ENCODE data around the gene PDPN.

Gene PDPN

GRCh38 chr1:13628218-13628617 is 44.6 kb downstream of the PDPN start:
- Histone ChIP-seq H3K27ac (replicated peaks; ENCODE audit: low read length) (no peak overlapping the region), H2AFZ (ENCODE audit: low read length) (no peak overlapping the region), H3K9ac (ENCODE audit: low read depth, low read length, poor library complexity) (no peak overlapping the region), H3K4me1 (ENCODE audit: control insufficient read depth in 2 of 2, insufficient read depth in 1 of 2, low read depth in 1 of 2, low read length in 2 of 2) (peaks cover 2 to 4% of the 10 kb centered on the region in 2 donors), H3K4me2 (ENCODE audit: insufficient read depth, low read length, poor library complexity, severe bottlenecking) (no peak overlapping the region), H2BK15ac (ENCODE audit: low read length) (no peak overlapping the region), H3K23ac (ENCODE audit: low read depth, low read length, poor library complexity) (no peak overlapping the region), H3K27me3 (ENCODE audit: control insufficient read depth in 3 of 3, insufficient read depth in 3 of 3, low read depth in 1 of 3, low read length in 3 of 3) (no peaks in the 10 kb centered on the region), H3K4ac (ENCODE audit: low read length) (no peak overlapping the region), H4K91ac (ENCODE audit: low read depth, low read length, poor library complexity) (no peak overlapping the region), H2BK12ac (ENCODE audit: low read length) (no peak overlapping the region), H4K8ac (ENCODE audit: low read depth, low read length) (no peak overlapping the region), H3K9me3 (replicated peaks in 1 of 2; ENCODE audit: control insufficient read depth in 2 of 2, insufficient read depth in 1 of 2, low read depth in 1 of 2, low read length in 2 of 2) (peaks cover 0 to 6% of the 10 kb centered on the region in 2 donors), H2BK120ac (ENCODE audit: low read depth, low read length) (no peak overlapping the region), H3K4me3 (ENCODE audit: low read length in 2 of 2) (no peak overlapping the region), H2BK5ac (ENCODE audit: low read length) (no peak overlapping the region), H3K79me1 (ENCODE audit: low read depth, low read length) (no peaks in the 10 kb centered on the region), H3K18ac (ENCODE audit: low read length) (no peak overlapping the region), H3K14ac (ENCODE audit: low read length) (no peak overlapping the region), H2AK5ac (ENCODE audit: low read depth, low read length) (no peak overlapping the region), H3K36me3 (replicated peaks in 1 of 2; ENCODE audit: control insufficient read depth in 2 of 2, insufficient read depth in 2 of 2, low read length in 2 of 2) (no peaks in the 10 kb centered on the region)
- no CpG with 5 or more reads among the region's 3 CpGs for WGBS, 2 donors (ENCODE audit: extremely low coverage in 2 of 2, insufficient read length in 2 of 2, insufficient replicate concordance in 1 of 2)
- no peak for DNase-seq (ENCODE audit: low spot score)

- H3K23ac ChIP-seq (ENCODE audit: low read depth, low read length, poor library complexity), result no peak overlapping the region
- no peak overlapping the region for H2BK12ac ChIP-seq (ENCODE audit: low read length)
- no peak overlapping the region for H3K18ac ChIP-seq (ENCODE audit: low read length)
- no peak overlapping the region for H3K27ac ChIP-seq (replicated peaks; ENCODE audit: low read length)
- no peak overlapping the region for H2AK5ac ChIP-seq (ENCODE audit: low read depth, low read length)
- H3K4ac ChIP-seq (ENCODE audit: low read length), result no peak overlapping the region
- H3K9me3 ChIP-seq (replicated peaks in 1 of 2; ENCODE audit: control insufficient read depth in 2 of 2, insufficient read depth in 1 of 2, low read depth in 1 of 2, low read length in 2 of 2), result peaks cover 0 to 6% of the 10 kb centered on the region in 2 donors
- no CpG with 5 or more reads among the region's 5 CpGs for WGBS, 2 donors (ENCODE audit: extremely low coverage in 2 of 2, insufficient read length in 2 of 2, insufficient replicate concordance in 1 of 2)
- no peak overlapping the region for H3K4me3 ChIP-seq (ENCODE audit: low read length in 2 of 2)
- no peak overlapping the region for H4K8ac ChIP-seq (ENCODE audit: low read depth, low read length)
- no peak overlapping the region for H3K14ac ChIP-seq (ENCODE audit: low read length)
- H3K36me3 ChIP-seq (replicated peaks in 1 of 2; ENCODE audit: control insufficient read depth in 2 of 2, insufficient read depth in 2 of 2, low read length in 2 of 2), result no peaks in the 10 kb centered on the region
- no peak overlapping the region for H4K91ac ChIP-seq (ENCODE audit: low read depth, low read length, poor library complexity)
- peaks cover 2 to 4% of the 10 kb centered on the region in 2 donors for H3K4me1 ChIP-seq (ENCODE audit: control insufficient read depth in 2 of 2, insufficient read depth in 1 of 2, low read depth in 1 of 2, low read length in 2 of 2)
- no peaks in the 10 kb centered on the region for H3K27me3 ChIP-seq (ENCODE audit: control insufficient read depth in 3 of 3, insufficient read depth in 3 of 3, low read depth in 1 of 3, low read length in 3 of 3)
- no peak overlapping the region for H2BK15ac ChIP-seq (ENCODE audit: low read length)
- no peak overlapping the region for H2BK120ac ChIP-seq (ENCODE audit: low read depth, low read length)
- H2BK5ac ChIP-seq (ENCODE audit: low read length), result no peak overlapping the region
- no peak overlapping the region for H3K9ac ChIP-seq (ENCODE audit: low read depth, low read length, poor library complexity)
- H2AFZ ChIP-seq (ENCODE audit: low read length), result no peak overlapping the region
- no peaks in the 10 kb centered on the region for H3K79me1 ChIP-seq (ENCODE audit: low read depth, low read length)
- no peak for DNase-seq (ENCODE audit: low spot score)
- H3K4me2 ChIP-seq (ENCODE audit: insufficient read depth, low read length, poor library complexity, severe bottlenecking), result no peak overlapping the region
Measured at GRCh38 chr1:13628711-13629110, 45.1 kb downstream of the PDPN start.

DNA sequence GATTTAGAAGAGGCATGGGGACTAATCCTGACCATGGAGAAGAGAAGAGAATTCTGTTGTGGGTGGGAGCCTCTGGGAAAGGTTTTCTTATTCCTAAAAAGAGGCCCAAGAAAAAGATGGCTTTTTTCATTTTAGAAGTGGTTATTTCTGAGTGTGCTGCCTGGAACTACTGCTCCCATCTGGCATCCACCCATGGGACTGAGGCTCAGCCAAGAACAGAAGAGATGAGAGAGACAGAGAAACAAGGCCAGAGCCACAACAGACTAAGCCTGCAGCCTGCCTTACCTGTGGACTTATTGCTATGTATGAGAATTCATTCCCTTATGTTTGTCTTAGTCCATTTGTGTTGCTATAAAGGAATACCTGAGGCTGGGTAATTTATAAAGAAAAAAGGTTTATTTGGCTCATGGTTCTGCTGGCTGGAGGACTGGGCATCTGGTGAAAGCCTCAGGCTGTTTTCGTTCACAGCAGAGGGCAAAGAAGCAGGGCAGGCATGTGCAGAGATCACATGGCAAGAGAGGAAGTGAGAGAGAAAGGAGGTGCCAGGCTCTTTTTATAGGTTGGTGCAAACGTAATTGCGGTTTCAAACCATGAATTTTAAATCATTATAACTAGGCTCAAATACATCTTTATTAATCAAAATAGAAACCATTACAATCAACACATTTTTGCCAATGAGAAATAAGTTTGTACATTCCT is 58.8 kb downstream of the PDPN start:
- no CpG with 5 or more reads among the region's 3 CpGs for WGBS, 2 donors (ENCODE audit: extremely low coverage in 2 of 2, insufficient read length in 2 of 2, insufficient replicate concordance in 1 of 2)
- Histone ChIP-seq H3K27me3 (ENCODE audit: control insufficient read depth in 3 of 3, insufficient read depth in 3 of 3, low read depth in 1 of 3, low read length in 3 of 3) (peaks cover 0 to 3% (median 0%) of the 10 kb centered on the region in 3 experiments), H2BK120ac (ENCODE audit: low read depth, low read length) (no peak overlapping the region), H3K9me3 (replicated peaks in 1 of 2; ENCODE audit: control insufficient read depth in 2 of 2, insufficient read depth in 1 of 2, low read depth in 1 of 2, low read length in 2 of 2) (peaks cover 3% of the 10 kb centered on the region in 2 donors), H3K36me3 (replicated peaks in 1 of 2; ENCODE audit: control insufficient read depth in 2 of 2, insufficient read depth in 2 of 2, low read length in 2 of 2) (no peaks in the 10 kb centered on the region), H2AK5ac (ENCODE audit: low read depth, low read length) (no peak overlapping the region), H2AFZ (ENCODE audit: low read length) (no peak overlapping the region), H2BK15ac (ENCODE audit: low read length) (no peak overlapping the region), H3K18ac (ENCODE audit: low read length) (no peak overlapping the region), H4K8ac (ENCODE audit: low read depth, low read length) (no peak overlapping the region), H3K4me2 (ENCODE audit: insufficient read depth, low read length, poor library complexity, severe bottlenecking) (no peak overlapping the region), H3K23ac (ENCODE audit: low read depth, low read length, poor library complexity) (no peak overlapping the region), H2BK12ac (ENCODE audit: low read length) (no peak overlapping the region), H3K14ac (ENCODE audit: low read length) (no peak overlapping the region), H3K4me3 (ENCODE audit: low read length in 2 of 2) (no peak overlapping the region), H3K4me1 (ENCODE audit: control insufficient read depth in 2 of 2, insufficient read depth in 1 of 2, low read depth in 1 of 2, low read length in 2 of 2) (no peaks in the 10 kb centered on the region), H3K9ac (ENCODE audit: low read depth, low read length, poor library complexity) (no peak overlapping the region), H3K79me1 (ENCODE audit: low read depth, low read length) (no peaks in the 10 kb centered on the region), H4K91ac (ENCODE audit: low read depth, low read length, poor library complexity) (no peak overlapping the region), H3K4ac (ENCODE audit: low read length) (no peak overlapping the region), H3K27ac (replicated peaks; ENCODE audit: low read length) (no peak overlapping the region), H2BK5ac (ENCODE audit: low read length) (no peak overlapping the region)
- no peak for DNase-seq (ENCODE audit: low spot score)

GRCh38 chr1:13643017-13643416 is 59.4 kb downstream of the PDPN start:
- no peak overlapping the region for H3K4me2 ChIP-seq (ENCODE audit: insufficient read depth, low read length, poor library complexity, severe bottlenecking)
- H3K9ac ChIP-seq (ENCODE audit: low read depth, low read length, poor library complexity), result no peak overlapping the region
- no peak for DNase-seq (ENCODE audit: low spot score)
- H4K91ac ChIP-seq (ENCODE audit: low read depth, low read length, poor library complexity), result no peak overlapping the region
- H2AK5ac ChIP-seq (ENCODE audit: low read depth, low read length), result no peak overlapping the region
- H4K8ac ChIP-seq (ENCODE audit: low read depth, low read length), result no peak overlapping the region
- H2BK5ac ChIP-seq (ENCODE audit: low read length), result no peak overlapping the region
- no peak overlapping the region for H3K18ac ChIP-seq (ENCODE audit: low read length)
- H2BK12ac ChIP-seq (ENCODE audit: low read length), result no peak overlapping the region
- H3K36me3 ChIP-seq (replicated peaks in 1 of 2; ENCODE audit: control insufficient read depth in 2 of 2, insufficient read depth in 2 of 2, low read length in 2 of 2), result no peaks in the 10 kb centered on the region
- H3K4ac ChIP-seq (ENCODE audit: low read length), result no peak overlapping the region
- H3K4me1 ChIP-seq (ENCODE audit: control insufficient read depth in 2 of 2, insufficient read depth in 1 of 2, low read depth in 1 of 2, low read length in 2 of 2), result no peaks in the 10 kb centered on the region
- no peak overlapping the region for H3K4me3 ChIP-seq (ENCODE audit: low read length in 2 of 2)
- no peak overlapping the region for H3K27ac ChIP-seq (replicated peaks; ENCODE audit: low read length)
- peaks cover 3% of the 10 kb centered on the region in 2 donors for H3K9me3 ChIP-seq (replicated peaks in 1 of 2; ENCODE audit: control insufficient read depth in 2 of 2, insufficient read depth in 1 of 2, low read depth in 1 of 2, low read length in 2 of 2)
- H2BK120ac ChIP-seq (ENCODE audit: low read depth, low read length), result no peak overlapping the region
- no peaks in the 10 kb centered on the region for H3K79me1 ChIP-seq (ENCODE audit: low read depth, low read length)
- H3K23ac ChIP-seq (ENCODE audit: low read depth, low read length, poor library complexity), result no peak overlapping the region
- H3K14ac ChIP-seq (ENCODE audit: low read length), result no peak overlapping the region
- no peak overlapping the region for H2BK15ac ChIP-seq (ENCODE audit: low read length)
- no CpG with 5 or more reads among the region's 8 CpGs for WGBS, 2 donors (ENCODE audit: extremely low coverage in 2 of 2, insufficient read length in 2 of 2, insufficient replicate concordance in 1 of 2)
- H3K27me3 ChIP-seq (ENCODE audit: control insufficient read depth in 3 of 3, insufficient read depth in 3 of 3, low read depth in 1 of 3, low read length in 3 of 3), result peaks cover 0 to 3% (median 0%) of the 10 kb centered on the region in 3 experiments
- no peak overlapping the region for H2AFZ ChIP-seq (ENCODE audit: low read length)

All from neuronal stem cell (in vitro differentiated cells).